Trophoblast cell (in vitro differentiated cells and primary cell): ENCODE results near the gene GPBAR1. TPM values are rescaled to one million over a fixed set of nuclear protein-coding genes. Genes with fewer than 3 reads are reported as not detected.

Experiments
- DNase-seq, 2 donors: peaks; one replicate each; pipeline ENCODE4 v3.0.0-alpha.2; 2016
- H2AFZ ChIP-seq: 2 replicates; pipeline ENCODE4 v1.6.1; 2013; ENCODE audit warnings: low read length, moderate library complexity, mild to moderate bottlenecking; ENCODE audit not compliant: insufficient read depth, poor library complexity
- H2AK5ac ChIP-seq: 2 replicates; pipeline ENCODE4 v1.6.1; 2013; ENCODE audit warnings: mild to moderate bottlenecking, low read length
- H2BK120ac ChIP-seq: 2 replicates; pipeline ENCODE4 v1.6.1; 2013; ENCODE audit warnings: low read length, mild to moderate bottlenecking, moderate library complexity; ENCODE audit not compliant: insufficient read depth, poor library complexity
- H2BK12ac ChIP-seq: 2 replicates; pipeline ENCODE4 v1.6.1; 2013; ENCODE audit warnings: mild to moderate bottlenecking, low read length, moderate library complexity
- H2BK5ac ChIP-seq: 2 replicates; pipeline ENCODE4 v1.6.1; 2013; ENCODE audit warnings: low read length, low read depth, moderate library complexity, mild to moderate bottlenecking; ENCODE audit not compliant: poor library complexity
- H3K14ac ChIP-seq: 2 replicates; pipeline ENCODE4 v1.6.1; 2013; ENCODE audit warnings: mild to moderate bottlenecking, low read length
- H3K18ac ChIP-seq: 2 replicates; pipeline ENCODE4 v1.6.1; 2013; ENCODE audit warnings: mild to moderate bottlenecking, low read length
- H3K23ac ChIP-seq: 2 replicates; pipeline ENCODE4 v1.6.1; 2013; ENCODE audit warnings: low read length
- H3K27ac ChIP-seq: 2 replicates; pipeline ENCODE4 v1.5.1; 2013; ENCODE audit warnings: low read depth, mild to moderate bottlenecking, inconsistent platforms, low read length, moderate library complexity
- H3K27me3 ChIP-seq: 2 replicates; pipeline ENCODE4 v1.6.1; 2013; ENCODE audit warnings: inconsistent platforms, mild to moderate bottlenecking, low read length, moderate library complexity; ENCODE audit not compliant: insufficient read depth
- H3K36me3 ChIP-seq, 2 experiments: 1 replicate in 1 of 2; 2 replicates in 1 of 2; pipeline ENCODE4 v1.6.1; 2013; ENCODE audit warnings: low read length in 2 of 2, mild to moderate bottlenecking in 2 of 2, moderate library complexity in 1 of 2; ENCODE audit not compliant: insufficient read depth in 2 of 2, control insufficient read depth in 1 of 2
- H3K4ac ChIP-seq: 2 replicates; pipeline ENCODE4 v1.6.1; 2013; ENCODE audit warnings: low read depth, mild to moderate bottlenecking, low read length, moderate library complexity
- H3K4me1 ChIP-seq, 2 experiments: 1 replicate in 1 of 2; 2 replicates in 1 of 2; pipeline ENCODE4 v1.6.1; 2013; ENCODE audit warnings: low read length in 2 of 2, mild to moderate bottlenecking in 2 of 2, moderate library complexity in 1 of 2; ENCODE audit not compliant: insufficient read depth in 2 of 2, control insufficient read depth in 1 of 2
- H3K4me2 ChIP-seq: 2 replicates; pipeline ENCODE4 v1.6.1; 2013; ENCODE audit warnings: inconsistent platforms, mild to moderate bottlenecking, low read length, moderate library complexity
- H3K4me3 ChIP-seq: 2 replicates; pipeline ENCODE4 v1.5.1; 2013; ENCODE audit warnings: mild to moderate bottlenecking, low read depth, low read length, inconsistent platforms
- H3K79me1 ChIP-seq: one replicate; pipeline ENCODE4 v1.6.1; 2013; ENCODE audit warnings: low read length
- H3K79me2 ChIP-seq: 2 replicates; pipeline ENCODE4 v1.6.1; 2013; ENCODE audit warnings: low read length, mild to moderate bottlenecking; ENCODE audit not compliant: control insufficient read depth, insufficient read depth, poor library complexity
- H3K9ac ChIP-seq: 2 replicates; pipeline ENCODE4 v1.6.1; 2013; ENCODE audit warnings: mild to moderate bottlenecking, low read length
- H3K9me3 ChIP-seq: 2 replicates; pipeline ENCODE4 v1.6.1; 2013; ENCODE audit warnings: low read depth, mild to moderate bottlenecking, control low read depth, inconsistent platforms, low read length; ENCODE audit not compliant: insufficient read depth
- H4K12ac ChIP-seq: 2 replicates; pipeline ENCODE4 v1.6.1; 2013; ENCODE audit warnings: low read depth, mild to moderate bottlenecking, low read length, moderate library complexity
- H4K8ac ChIP-seq: 2 replicates; pipeline ENCODE4 v1.6.1; 2013; ENCODE audit warnings: low read depth, mild to moderate bottlenecking, low read length, moderate library complexity
- H4K91ac ChIP-seq: one replicate; pipeline ENCODE4 v1.6.1; 2013; ENCODE audit warnings: low read depth, mild to moderate bottlenecking, low read length, moderate library complexity
- WGBS: extraction: QIAGEN DNeasy Blood & Tissue Kit; methylation state at CpG from one replicate; pipeline ENCODE4 v1.1.7; 2013; ENCODE audit warnings: missing lambda C conversion rate; ENCODE audit not compliant: insufficient read length, insufficient coverage; ENCODE audit errors: extremely low coverage; 5-methylcytosine and 5-hydroxymethylcytosine counted together
- polyA plus RNA-seq: library from polyadenylated mRNA; stranded (reverse); fragments of 200-250 nt; gene quantifications from 2 replicates; pipeline ENCODE4 v1.2.3, GENCODE V29; 2013

The GPBAR1 gene, protein sequence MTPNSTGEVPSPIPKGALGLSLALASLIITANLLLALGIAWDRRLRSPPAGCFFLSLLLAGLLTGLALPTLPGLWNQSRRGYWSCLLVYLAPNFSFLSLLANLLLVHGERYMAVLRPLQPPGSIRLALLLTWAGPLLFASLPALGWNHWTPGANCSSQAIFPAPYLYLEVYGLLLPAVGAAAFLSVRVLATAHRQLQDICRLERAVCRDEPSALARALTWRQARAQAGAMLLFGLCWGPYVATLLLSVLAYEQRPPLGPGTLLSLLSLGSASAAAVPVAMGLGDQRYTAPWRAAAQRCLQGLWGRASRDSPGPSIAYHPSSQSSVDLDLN
- 0.23 and 0.40 TPM in 2 replicates for polyA plus RNA-seq

DNA sequence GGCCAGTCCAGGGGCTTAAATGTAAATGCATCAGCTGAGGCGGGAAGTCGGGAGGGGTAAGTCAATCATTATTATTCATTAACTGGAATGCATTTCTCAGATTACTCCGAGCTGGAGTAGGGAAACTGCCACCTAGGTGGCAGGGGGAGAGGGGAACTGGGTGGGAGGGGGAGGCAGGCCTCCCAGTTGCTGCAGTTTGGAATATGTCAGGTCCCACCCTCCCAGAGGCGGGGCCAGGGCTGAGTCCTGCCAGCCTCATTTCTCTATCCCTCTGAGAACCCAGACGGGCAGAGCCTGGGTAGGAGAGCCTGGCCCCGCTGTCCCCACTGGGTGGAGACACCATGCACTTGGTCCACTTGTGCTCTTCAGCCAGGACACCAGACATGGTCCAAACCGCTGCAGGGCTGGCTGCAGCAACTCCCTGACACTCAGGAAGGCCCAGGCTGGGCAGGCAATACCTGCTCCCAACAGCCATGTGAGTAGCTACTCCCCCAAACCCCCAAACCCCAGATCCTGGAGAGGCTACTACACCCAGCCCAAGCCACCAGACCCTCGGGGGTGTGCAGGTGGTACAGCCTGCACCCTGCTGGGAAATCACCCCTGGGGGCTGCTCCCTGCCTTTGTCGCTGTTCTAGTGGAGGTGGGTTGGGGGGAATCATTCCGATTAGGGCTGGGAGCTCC is at the start of gene GPBAR1:
Gene GPBAR1, plus strand, starts transcription at position 274 of the 681 bp plus-strand sequence. CDS start 1,710 bp downstream, outside the sequence.
- Histone ChIP-seq H3K79me1 (peaks cover 11% of the 10 kb centered on the region), H3K9me3 (no peaks in the 10 kb centered on the region), H2BK5ac (peak within 1 kb of the TSS; percentile 41), H3K4ac (no peak within 1 kb of the TSS), H3K4me3 (no peak within 1 kb of the TSS), H2AFZ (peak within 1 kb of the TSS; percentile 13), H3K36me3 (peaks cover 37 to 38% of the 10 kb centered on the region in 2 experiments), H3K79me2 (no peaks in the 10 kb centered on the region), H3K14ac (peak within 1 kb of the TSS; percentile 3), H2AK5ac (peak within 1 kb of the TSS; percentile 55), H3K18ac (peak within 1 kb of the TSS; percentile 38), H4K8ac (peak within 1 kb of the TSS; percentile 13), H3K4me2 (peak within 1 kb of the TSS; percentile 38), H3K4me1 (peaks cover 24 to 37% of the 10 kb centered on the region in 2 experiments), H3K9ac (no peak within 1 kb of the TSS), H3K27ac (peak within 1 kb of the TSS; percentile 79), H2BK120ac (peak within 1 kb of the TSS; percentile 3), H4K12ac (no peak within 1 kb of the TSS), H4K91ac (peak within 1 kb of the TSS; percentile 55), H3K23ac (no peak within 1 kb of the TSS), H2BK12ac (peak within 1 kb of the TSS; percentile 32), H3K27me3 (no peaks in the 10 kb centered on the region)
- WGBS = no CpG with 5 or more reads among the region's 10 CpGs
- no peak for DNase-seq

DNA sequence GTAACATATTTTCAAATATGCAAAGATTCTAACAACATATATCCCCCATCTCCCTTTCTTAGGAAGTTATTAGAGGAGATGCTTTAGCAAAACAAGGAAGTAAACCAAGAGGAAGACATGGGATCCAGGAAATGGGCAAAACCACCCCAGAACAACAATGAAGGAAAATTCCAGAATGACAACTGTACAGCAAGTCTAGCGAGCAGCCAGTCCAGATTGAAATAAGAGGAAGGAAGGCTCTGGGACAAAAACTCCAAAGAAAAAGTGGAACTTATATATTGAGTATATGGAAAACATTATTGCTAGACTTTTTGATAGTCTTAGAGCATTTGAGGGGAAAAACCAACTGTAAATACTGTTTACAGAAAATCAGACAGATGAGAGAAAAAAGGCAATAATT is 46.7 kb upstream of the GPBAR1 start:
- Histone ChIP-seq H2BK5ac (no peak overlapping the region), H3K9me3 (no peaks in the 10 kb centered on the region), H3K4me2 (no peak overlapping the region), H2AK5ac (no peak overlapping the region), H3K79me2 (peaks cover 14% of the 10 kb centered on the region), H4K91ac (no peak overlapping the region), H4K8ac (no peak overlapping the region), H3K4me1 (peaks cover 0 to 3% of the 10 kb centered on the region in 2 experiments), H3K27ac (no peak overlapping the region), H3K36me3 (no peaks in the 10 kb centered on the region), H3K4me3 (no peak overlapping the region), H3K9ac (no peak overlapping the region), H3K18ac (no peak overlapping the region), H2BK120ac (no peak overlapping the region), H4K12ac (no peak overlapping the region), H3K23ac (no peak overlapping the region), H3K79me1 (peaks cover 13% of the 10 kb centered on the region), H3K14ac (no peak overlapping the region), H3K27me3 (no peaks in the 10 kb centered on the region), H3K4ac (no peak overlapping the region), H2BK12ac (no peak overlapping the region), H2AFZ (no peak overlapping the region)
- no peak for DNase-seq
- no CpG with 5 or more reads among the region's 1 CpG for WGBS

DNA sequence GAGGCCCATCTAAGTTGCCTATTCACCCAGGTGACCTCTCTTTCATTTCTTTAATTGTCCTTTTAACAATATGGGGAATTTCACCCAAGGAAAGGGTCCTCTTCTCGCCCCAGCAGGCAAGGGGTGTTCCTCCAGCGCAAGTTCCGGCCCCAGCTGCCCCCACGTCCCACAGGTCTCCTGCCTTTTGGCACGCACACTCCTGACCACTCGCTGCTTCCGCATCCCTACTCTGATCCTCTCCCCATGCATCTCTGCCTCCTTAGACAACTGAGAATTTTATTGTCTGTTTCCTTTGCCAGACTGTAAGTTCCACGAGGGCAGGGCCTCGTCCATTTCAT is 44.5 kb upstream of the GPBAR1 start:
- DNase-seq = peak; percentile 21 to 62
- Histone ChIP-seq H3K18ac (no peak overlapping the region), H3K36me3 (peaks cover 2 to 9% of the 10 kb centered on the region in 2 experiments), H3K79me1 (peaks cover 16% of the 10 kb centered on the region), H3K4me3 (peak overlapping the region; percentile 67), H3K9ac (no peak overlapping the region), H3K23ac (no peak overlapping the region), H2BK12ac (no peak overlapping the region), H4K91ac (peak overlapping the region; percentile 25), H3K14ac (no peak overlapping the region), H2AFZ (peak overlapping the region; percentile 48), H2BK5ac (no peak overlapping the region), H3K4me2 (peak overlapping the region; percentile 79), H3K4ac (peak overlapping the region; percentile 28), H3K27ac (peak overlapping the region; percentile 71), H3K4me1 (peaks cover 8 to 15% of the 10 kb centered on the region in 2 experiments), H4K12ac (peak overlapping the region; percentile 72), H2BK120ac (no peak overlapping the region), H4K8ac (peak overlapping the region; percentile 85), H3K79me2 (peaks cover 28% of the 10 kb centered on the region), H3K9me3 (no peaks in the 10 kb centered on the region), H3K27me3 (no peaks in the 10 kb centered on the region), H2AK5ac (no peak overlapping the region)
- WGBS = no CpG with 5 or more reads among the region's 9 CpGs

DNA sequence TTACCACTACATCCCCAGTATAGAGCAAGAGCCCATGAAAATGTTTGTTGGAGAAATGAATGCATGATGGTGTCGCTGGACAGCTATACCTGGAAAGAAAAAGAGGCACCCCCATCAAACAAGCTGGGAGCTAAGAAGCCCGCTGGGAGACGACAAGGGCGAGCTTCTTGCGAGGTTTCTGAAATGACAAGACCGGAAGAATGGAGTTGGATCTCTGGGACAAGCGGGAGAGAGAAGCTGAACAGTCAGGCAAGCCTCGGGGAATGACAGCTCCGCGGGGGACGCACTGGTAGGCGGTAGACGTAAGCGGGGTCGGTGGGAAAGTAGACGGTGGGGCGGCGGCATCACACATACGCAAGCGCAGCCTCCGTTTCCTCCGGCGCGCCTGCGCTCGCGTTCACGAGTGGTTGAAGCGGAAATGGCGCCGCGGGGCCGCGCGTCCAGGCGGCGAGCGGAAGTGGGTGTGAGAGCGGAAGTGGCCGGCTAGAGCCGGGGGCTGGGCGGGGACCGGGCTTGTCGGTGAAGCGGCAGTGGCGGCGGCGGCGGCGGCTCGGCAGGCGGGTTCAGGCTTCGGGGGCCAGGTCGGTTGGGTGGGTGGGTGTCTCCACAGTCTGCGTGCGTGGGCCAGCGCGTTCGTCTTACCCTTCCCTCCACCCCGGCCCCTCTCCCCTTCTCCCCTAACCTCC is 44.0 kb upstream of the GPBAR1 start, which contains the start of gene ARPC2:
Gene ARPC2, plus strand, starts transcription at position 516 of the 686 bp plus-strand sequence. CDS start 282 bp downstream, outside the sequence.
- WGBS = no CpG with 5 or more reads among the region's 60 CpGs
- no peaks in the 10 kb centered on the region for H3K9me3 ChIP-seq
- peaks cover 3 to 9% of the 10 kb centered on the region in 2 experiments for H3K36me3 ChIP-seq
- peak within 1 kb of the TSS; percentile 94 for H4K12ac ChIP-seq
- peak within 1 kb of the TSS; percentile 79 for H3K4me2 ChIP-seq
- peak within 1 kb of the TSS; percentile 97 for H2BK5ac ChIP-seq
- peak within 1 kb of the TSS; percentile 91 for H2AFZ ChIP-seq
- DNase-seq = peak; percentile 96 to 98
- no peak within 1 kb of the TSS for H3K23ac ChIP-seq
- peak within 1 kb of the TSS; percentile 96 for H3K9ac ChIP-seq
- peak within 1 kb of the TSS; percentile 97 for H4K91ac ChIP-seq
- H4K8ac ChIP-seq = peak within 1 kb of the TSS; percentile 85
- peak within 1 kb of the TSS; percentile 96 for H3K4me3 ChIP-seq
- H2BK120ac ChIP-seq = peak within 1 kb of the TSS; percentile 57
- peaks cover 28% of the 10 kb centered on the region for H3K79me2 ChIP-seq
- H3K4me1 ChIP-seq = peaks cover 8 to 15% of the 10 kb centered on the region in 2 experiments
- no peaks in the 10 kb centered on the region for H3K27me3 ChIP-seq
- H3K27ac ChIP-seq = peak within 1 kb of the TSS; percentile 91
- H2BK12ac ChIP-seq = peak within 1 kb of the TSS; percentile 29
- peak within 1 kb of the TSS; percentile 94 for H2AK5ac ChIP-seq
- H3K14ac ChIP-seq = peak within 1 kb of the TSS; percentile 96
- peak within 1 kb of the TSS; percentile 95 for H3K18ac ChIP-seq
- peaks cover 16% of the 10 kb centered on the region for H3K79me1 ChIP-seq
- H3K4ac ChIP-seq = peak within 1 kb of the TSS; percentile 100
